Naive thymus-derived CD8-positive, alpha-beta T cell (primary cell): ENCODE measurements around the gene GPR62. TPM values are rescaled to one million over a fixed set of nuclear protein-coding genes. Genes with fewer than 3 reads are reported as not detected.
A peak's percentile ranks its signal among the peaks of the same experiment; 100 is the strongest.
"Not testable (repeated sequence)": the region's sequence is repeated elsewhere in the genome, so short reads cannot be mapped to it uniquely, and the experiment has no call there.

Source experiments
- ATAC-seq, 2 donors: fragments of 150-1000 bp; cut with Tn5 transposase in 1 of 2; sonication (Bioruptor Pico), chemical (Tn5 transposase) in 1 of 2; 1 replicate in 1 of 2; 2 replicates in 1 of 2; pipeline ENCODE4 v1.10.0; 2021; ENCODE audit warnings: mild to moderate bottlenecking in 2 of 2, moderate library complexity in 2 of 2
- POLR2A ChIA-PET: fragments of 350-600 bp; sonication (Branson Sonifier 250); formaldehyde crosslinking; loops from one replicate; lab custom pipeline; 2021; ENCODE audit warnings: antibody characterized with exemption; lab: Charles Lee
- DNase-seq, 10 donors: peaks; one replicate each; pipeline versions ENCODE4 v3.0.0 to v3.0.0-alpha.2; 2020 to 2022
- H3K27ac Mint-ChIP-seq, 10 donors: one replicate each; pipeline ENCODE4 v1.8.0; 2020 to 2022; ENCODE audit warnings: mild to moderate bottlenecking in 10 of 10, mixed read lengths in 10 of 10, moderate library complexity in 4 of 10, inconsistent platforms in 1 of 10
- H3K27me3 Mint-ChIP-seq, 5 donors: one replicate each; pipeline ENCODE4 v1.8.0; 2021 to 2022; ENCODE audit warnings: mixed read lengths in 5 of 5
- H3K36me3 Mint-ChIP-seq, 3 donors: one replicate each; pipeline ENCODE4 v1.8.0; 2020 to 2022; ENCODE audit warnings: mixed read lengths in 3 of 3, mild to moderate bottlenecking in 2 of 3, inconsistent platforms in 1 of 3
- H3K4me1 Mint-ChIP-seq, 4 donors: one replicate each; pipeline ENCODE4 v1.8.0; 2021 to 2022; ENCODE audit warnings: mixed read lengths in 4 of 4
- H3K4me3 Mint-ChIP-seq, 10 donors: one replicate each; pipeline ENCODE4 v1.8.0; 2020 to 2022; ENCODE audit warnings: mild to moderate bottlenecking in 10 of 10, mixed read lengths in 10 of 10, moderate library complexity in 6 of 10, inconsistent platforms in 1 of 10
- H3K9me3 Mint-ChIP-seq, 9 donors: one replicate each; pipeline ENCODE4 v1.8.0; 2020 to 2022; ENCODE audit warnings: mixed read lengths in 9 of 9, mild to moderate bottlenecking in 3 of 9, inconsistent platforms in 1 of 9, moderate library complexity in 1 of 9
- polyA plus RNA-seq, 3 donors: library from polyadenylated mRNA; unstranded; fragments of 300-500 nt; fragmentation: Illumina TruSeq; gene quantifications; one replicate each; pipeline ENCODE4 v1.2.3, GENCODE V29; 2021
- total RNA-seq, 8 experiments: library from RNA in 2 of 8; stranded (reverse) in 2 of 8; gene quantifications; one replicate each; pipeline ENCODE4 v1.2.3 and lab custom pipeline; 2021 to 2026

The GPR62 gene
- total and polyA plus RNA-seq, 5 experiments from 2014 or later = not detected

DNA sequence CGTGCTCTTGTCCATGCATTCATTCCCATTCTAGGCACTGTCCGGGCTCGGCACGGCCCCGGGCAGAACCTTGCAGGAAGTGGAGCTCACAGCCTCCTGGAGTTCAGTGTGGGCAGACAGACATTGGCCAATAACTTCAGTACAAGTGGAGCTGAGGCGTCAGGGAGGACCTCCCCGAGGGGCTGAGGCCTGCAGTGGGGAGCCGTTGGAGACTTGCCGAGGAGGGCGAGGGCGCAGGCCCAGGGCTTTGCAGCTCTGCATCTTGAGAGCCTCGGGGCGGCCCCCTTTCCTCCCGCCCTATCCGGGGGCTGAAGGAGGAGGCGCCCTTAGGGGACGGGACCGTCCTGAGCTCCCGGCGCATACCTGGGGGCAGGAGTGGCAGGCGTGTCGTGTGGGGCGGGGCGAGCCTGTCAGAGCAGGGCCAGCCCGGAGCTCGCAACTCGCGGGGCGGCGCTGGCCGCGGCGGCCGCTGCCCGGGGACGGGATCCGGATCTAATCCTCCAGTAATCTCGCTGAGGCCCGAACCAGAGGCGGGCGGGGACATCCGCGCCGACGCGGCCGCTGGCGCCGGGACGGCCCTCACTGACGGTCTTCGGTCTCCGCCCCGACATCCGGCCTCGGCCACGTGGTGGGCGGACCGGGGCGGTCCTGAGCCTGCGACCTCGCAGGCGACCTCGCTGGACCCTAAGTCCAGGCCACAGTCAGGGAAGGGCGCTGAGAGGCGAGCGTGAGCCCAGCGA lies 27.8 kb downstream of the GPR62 start, which contains the start of gene ACY1:
Gene ACY1, plus strand, starts transcription at position 698 of the 740 bp plus-strand sequence. CDS start 530 bp downstream, outside the sequence.
- Mint-ChIP-seq H3K27me3 (no peaks in the 10 kb centered on the region), H3K36me3 (no peaks in the 10 kb centered on the region), H3K4me3 (peak within 1 kb of the TSS; percentile 86 to 99 (median 94)), H3K9me3 (no peaks in the 10 kb centered on the region), H3K4me1 (peaks cover 6 to 36% (median 28%) of the 10 kb centered on the region in 4 donors), H3K27ac (peak within 1 kb of the TSS; percentile 91 to 95 (median 94))
- DNase-seq (peak; percentile 44 to 79 (median 66)), ATAC-seq (peak; percentile 85 to 88)
- POLR2A ChIA-PET = interaction anchor here (0.5 to 3.6 kb wide), 21 partner anchors 8 to 475 kb away, joined by 3 to 41 read pairs (median 5); partner anchors contain the start of genes ABHD14A, ABHD14B, DUSP7 and GLYCTK

DNA sequence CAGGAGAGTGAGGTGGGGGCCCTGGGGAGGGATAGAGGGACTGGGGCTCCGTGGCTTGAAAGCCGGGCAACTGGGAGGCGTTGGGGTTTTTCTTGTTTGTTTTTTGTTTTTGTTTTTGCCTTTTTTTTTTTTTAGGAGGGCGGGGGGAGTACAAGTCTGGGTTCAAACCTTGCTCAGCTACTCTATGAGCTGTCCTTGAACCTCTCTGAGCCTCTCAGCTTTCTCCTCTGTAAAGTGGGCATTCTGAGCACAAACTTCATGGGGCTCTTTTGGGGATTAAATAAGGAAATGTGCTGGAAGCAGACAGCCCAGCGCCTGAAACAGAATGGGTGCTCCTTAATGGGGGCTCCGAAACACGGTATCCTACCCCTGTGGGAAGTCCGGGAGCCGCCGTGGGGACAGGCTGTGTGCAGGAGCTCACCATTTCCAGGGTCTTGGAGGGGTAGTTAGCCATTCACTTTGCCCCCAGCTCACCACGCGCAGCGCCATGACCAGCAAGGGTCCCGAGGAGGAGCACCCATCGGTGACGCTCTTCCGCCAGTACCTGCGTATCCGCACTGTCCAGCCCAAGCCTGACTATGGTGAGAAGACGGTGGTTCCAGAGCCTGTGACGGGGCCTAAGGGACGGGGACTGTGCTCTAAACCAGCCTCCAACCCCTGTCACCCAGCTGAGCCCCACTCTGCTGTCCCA lies 28.5 kb downstream of the GPR62 start:
- Mint-ChIP-seq H3K27me3 (no peaks in the 10 kb centered on the region), H3K36me3 (no peaks in the 10 kb centered on the region), H3K27ac (peak overlapping the region; percentile 70 to 94 (median 92)), H3K9me3 (no peaks in the 10 kb centered on the region), H3K4me3 (peak overlapping the region; percentile 83 to 99 (median 94)), H3K4me1 (peaks cover 8 to 34% (median 28%) of the 10 kb centered on the region in 4 donors)
- ATAC-seq = no peak
- DNase-seq = no peak
- POLR2A ChIA-PET = interaction anchor here (0.5 to 3.6 kb wide), 14 partner anchors 8 to 476 kb away, joined by 3 to 41 read pairs (median 5); partner anchors contain the start of genes ABHD14A, ABHD14B, DUSP7 and GLYCTK

DNA sequence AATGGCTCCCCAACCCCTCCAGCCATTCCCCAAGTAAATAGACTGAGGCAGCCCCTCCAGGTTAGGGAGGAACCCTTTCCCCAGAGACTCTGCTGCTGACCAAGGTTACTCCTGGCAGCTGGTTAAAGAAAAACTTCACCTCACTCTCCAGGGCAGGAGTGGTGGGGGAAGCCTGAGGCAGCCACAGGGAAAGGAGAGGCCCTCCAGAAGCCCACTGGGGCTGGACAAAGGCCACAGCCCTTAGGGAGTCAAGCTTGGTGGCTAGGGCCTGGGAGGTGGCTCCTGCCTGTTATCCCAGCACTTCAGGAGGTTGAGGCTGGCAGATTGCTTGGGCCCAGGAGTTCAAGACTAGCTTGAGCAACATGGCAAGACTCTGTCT lies 29.1 kb downstream of the GPR62 start:
- POLR2A ChIA-PET = interaction anchor here (2.3 to 3.6 kb wide), 4 partner anchors 9 to 72 kb away, joined by 8 to 41 read pairs (median 24); partner anchors contain the start of genes ABHD14A, ABHD14B, DUSP7 and RPL29
- ATAC-seq (no peak), DNase-seq (no peak)
- Mint-ChIP-seq H3K4me3 (peak overlapping the region; percentile 53 to 99 (median 89)), H3K9me3 (no peaks in the 10 kb centered on the region), H3K27ac (peak overlapping the region in 9 of 10 donors; percentile 52 to 94 (median 83)), H3K27me3 (no peaks in the 10 kb centered on the region), H3K36me3 (no peaks in the 10 kb centered on the region), H3K4me1 (peaks cover 14 to 32% (median 28%) of the 10 kb centered on the region in 4 donors)

DNA sequence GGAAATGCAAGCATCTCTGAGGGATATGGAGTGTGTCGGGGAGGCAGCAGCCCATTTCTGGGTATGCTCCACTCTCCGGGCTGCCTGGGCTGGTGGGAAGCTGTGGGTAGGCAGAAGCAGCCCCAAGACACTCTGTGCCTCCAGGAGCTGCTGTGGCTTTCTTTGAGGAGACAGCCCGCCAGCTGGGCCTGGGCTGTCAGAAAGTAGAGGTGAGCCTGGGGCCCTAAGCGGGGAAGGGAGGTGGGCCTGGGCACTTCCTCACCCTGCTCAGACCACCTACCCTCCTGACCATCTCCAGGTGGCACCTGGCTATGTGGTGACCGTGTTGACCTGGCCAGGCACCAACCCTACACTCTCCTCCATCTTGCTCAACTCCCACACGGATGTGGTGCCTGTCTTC lies 29.9 kb downstream of the GPR62 start:
- H3K4me1 Mint-ChIP-seq = peaks cover 14 to 32% (median 28%) of the 10 kb centered on the region in 4 donors
- H3K9me3 Mint-ChIP-seq = no peaks in the 10 kb centered on the region
- H3K27me3 Mint-ChIP-seq = no peaks in the 10 kb centered on the region
- POLR2A ChIA-PET = interaction anchor here (0.6 to 3.6 kb wide), 5 partner anchors 8 to 260 kb away, joined by 4 to 41 read pairs (median 5); partner anchors contain the start of genes ABHD14B, PARP3 and RPL29
- peak overlapping the region in 6 of 10 donors; percentile 26 to 50 (median 36) for H3K4me3 Mint-ChIP-seq
- H3K36me3 Mint-ChIP-seq = no peaks in the 10 kb centered on the region
- DNase-seq (no peak), ATAC-seq (no peak)
- peak overlapping the region; percentile 12 to 85 (median 74) for H3K27ac Mint-ChIP-seq

DNA sequence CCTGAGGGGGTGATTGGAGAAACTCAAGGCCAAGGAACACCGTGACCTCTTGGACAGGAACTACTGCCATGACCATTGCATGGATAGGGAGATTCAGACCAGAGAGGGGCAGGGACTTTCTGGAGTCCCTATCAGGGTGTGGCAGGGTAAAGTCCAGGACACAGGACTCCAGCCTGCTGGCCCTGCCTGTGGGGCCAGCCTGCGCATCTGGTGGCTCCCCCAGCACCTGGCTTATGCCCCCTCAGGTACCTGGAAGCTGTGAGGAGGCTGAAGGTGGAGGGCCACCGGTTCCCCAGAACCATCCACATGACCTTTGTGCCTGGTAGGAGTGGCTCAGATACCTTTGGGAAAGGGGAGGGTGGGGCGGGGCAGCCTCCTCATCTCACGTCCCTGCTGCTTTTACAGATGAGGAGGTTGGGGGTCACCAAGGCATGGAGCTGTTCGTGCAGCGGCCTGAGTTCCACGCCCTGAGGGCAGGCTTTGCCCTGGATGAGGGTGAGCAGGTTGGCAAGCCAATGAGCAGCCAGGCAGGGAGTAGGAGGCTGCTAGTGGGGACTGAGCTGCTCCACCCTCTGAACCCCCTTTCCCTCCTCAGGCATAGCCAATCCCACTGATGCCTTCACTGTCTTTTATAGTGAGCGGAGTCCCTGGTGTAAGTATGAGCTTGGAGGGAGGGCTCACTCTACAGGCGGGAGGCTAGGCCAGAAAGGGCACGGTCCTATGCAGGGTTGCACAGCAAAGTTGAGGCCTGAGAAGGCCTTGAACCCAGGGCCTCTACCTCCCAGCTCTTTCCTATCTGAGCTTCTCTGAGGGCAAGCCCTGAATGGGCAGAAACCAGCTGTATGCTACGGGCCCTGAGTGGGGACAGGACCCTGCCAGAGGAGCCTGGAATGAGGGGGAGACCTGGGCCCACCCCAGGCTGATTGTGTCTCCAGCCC lies 31.1 kb downstream of the GPR62 start:
- H3K27ac Mint-ChIP-seq = peak overlapping the region in 7 of 10 donors; percentile 7 to 74 (median 28)
- no peaks in the 10 kb centered on the region for H3K27me3 Mint-ChIP-seq
- H3K4me3 Mint-ChIP-seq = peak overlapping the region in 1 of 10 donors; percentile 24

DNA sequence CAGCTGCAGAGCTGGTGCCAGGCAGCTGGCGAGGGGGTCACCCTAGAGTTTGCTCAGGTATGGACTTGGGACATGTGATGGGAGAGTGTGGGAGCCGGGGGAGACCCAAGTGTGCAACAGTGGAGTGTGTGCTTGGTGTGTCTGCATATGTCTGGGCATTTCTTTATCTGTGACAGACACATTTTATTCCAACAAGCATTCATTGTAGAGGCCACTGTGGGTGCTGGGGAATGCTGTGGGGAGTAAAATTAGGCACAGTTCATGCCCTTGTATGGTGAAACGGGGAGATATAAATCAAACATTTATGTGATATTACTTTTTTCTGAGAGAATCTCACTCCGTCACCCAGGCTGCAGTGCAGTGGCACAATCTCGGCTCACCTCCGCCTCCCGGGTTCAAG lies 32.4 kb downstream of the GPR62 start:
- no peak for DNase-seq
- Mint-ChIP-seq H3K27ac (peak overlapping the region in 5 of 10 donors; percentile 17 to 73 (median 55)), H3K4me1 (peaks cover 13 to 27% (median 18%) of the 10 kb centered on the region in 4 donors), H3K9me3 (no peaks in the 10 kb centered on the region), H3K36me3 (peaks cover 0 to 8% (median 0%) of the 10 kb centered on the region in 3 donors), H3K4me3 (no peak overlapping the region), H3K27me3 (no peaks in the 10 kb centered on the region)
- no peak for ATAC-seq
- POLR2A ChIA-PET = interaction anchor here (1.8 to 2.0 kb wide), 2 partner anchors 8 to 11 kb away, joined by 7 to 9 read pairs; partner anchors contain the start of gene RPL29

More for the DNA sequence above, 31.1 kb downstream of the GPR62 start:
- Mint-ChIP-seq H3K4me1 (peaks cover 14 to 27% (median 23%) of the 10 kb centered on the region in 4 donors), H3K9me3 (no peaks in the 10 kb centered on the region), H3K36me3 (peaks cover 0 to 2% (median 0%) of the 10 kb centered on the region in 3 donors)
- DNase-seq = no peak
- no peak for ATAC-seq
- POLR2A ChIA-PET = interaction anchor here (0.7 to 2.0 kb wide), 4 partner anchors 9 to 1376 kb away, joined by 3 to 9 read pairs (median 5); partner anchors contain the start of gene RPL29

DNA sequence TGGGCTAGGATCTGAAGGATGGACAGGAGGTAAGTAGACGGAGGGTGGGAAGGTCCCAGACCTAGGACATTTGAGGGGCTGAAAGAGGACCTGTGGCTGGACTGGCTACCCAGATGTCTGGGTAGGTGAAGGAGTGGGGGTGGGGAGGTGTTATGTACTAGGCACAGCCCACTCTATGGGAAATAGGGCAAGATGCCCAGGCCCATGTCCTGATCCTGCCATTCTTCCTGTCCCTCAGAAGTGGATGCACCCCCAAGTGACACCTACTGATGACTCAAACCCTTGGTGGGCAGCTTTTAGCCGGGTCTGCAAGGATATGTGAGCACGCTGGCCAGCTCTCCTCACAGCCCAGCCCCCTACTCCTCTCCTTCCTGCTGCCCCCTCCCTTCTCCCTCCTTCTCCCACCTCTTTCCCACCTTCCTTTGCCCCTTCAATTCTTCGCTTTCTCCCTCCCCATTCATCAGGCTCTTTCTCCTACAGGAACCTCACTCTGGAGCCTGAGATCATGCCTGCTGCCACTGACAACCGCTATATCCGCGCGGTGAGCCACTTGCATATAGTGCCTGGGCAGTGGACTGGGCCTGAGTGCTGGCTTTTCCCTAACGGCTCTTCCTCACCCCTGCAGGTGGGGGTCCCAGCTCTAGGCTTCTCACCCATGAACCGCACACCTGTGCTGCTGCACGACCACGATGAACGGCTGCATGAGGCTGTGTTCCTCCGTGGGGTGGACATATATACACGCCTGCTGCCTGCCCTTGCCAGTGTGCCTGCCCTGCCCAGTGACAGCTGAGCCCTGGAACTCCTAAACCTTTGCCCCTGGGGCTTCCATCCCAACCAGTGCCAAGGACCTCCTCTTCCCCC lies 33.3 kb downstream of the GPR62 start:
- Mint-ChIP-seq H3K4me3 (peak overlapping the region in 1 of 10 donors; percentile 56), H3K36me3 (peaks cover 0 to 17% (median 0%) of the 10 kb centered on the region in 3 donors), H3K9me3 (no peaks in the 10 kb centered on the region), H3K4me1 (peaks cover 11 to 25% (median 14%) of the 10 kb centered on the region in 4 donors), H3K27ac (peak overlapping the region; percentile 19 to 82 (median 66)), H3K27me3 (no peaks in the 10 kb centered on the region)
- DNase-seq = no peak
- ATAC-seq = no peak
- POLR2A ChIA-PET = no interaction called here

DNA sequence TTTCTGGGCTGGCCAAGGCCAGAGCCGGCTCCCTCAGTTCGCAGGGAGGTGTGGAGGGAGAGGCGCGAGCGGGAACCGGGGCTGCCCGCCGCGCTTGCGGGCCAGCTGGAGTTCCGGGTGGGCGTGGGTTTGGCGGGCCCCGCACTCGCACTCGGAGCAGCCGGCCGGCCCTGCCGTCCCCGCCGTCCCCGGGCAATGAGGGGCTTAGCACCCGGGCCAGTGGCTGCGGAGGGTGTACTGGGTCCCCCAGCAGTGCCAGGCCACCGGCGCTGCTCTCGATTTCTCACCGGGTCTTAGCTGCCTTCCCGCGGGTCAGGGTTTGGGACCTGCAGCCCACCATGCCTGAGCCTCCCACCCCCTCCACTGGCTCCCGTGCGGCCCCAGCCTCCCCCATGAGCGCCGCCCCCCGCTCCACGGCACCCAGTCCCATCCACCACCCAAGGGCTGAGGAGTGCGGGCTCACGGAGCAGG lies 35.4 kb downstream of the GPR62 start:
- H3K27me3 Mint-ChIP-seq, H3K4me3 Mint-ChIP-seq, ATAC-seq, H3K27ac Mint-ChIP-seq, DNase-seq, H3K9me3 Mint-ChIP-seq: not testable (repeated sequence)
- peaks cover 0 to 36% (median under 1%) of the 10 kb centered on the region in 3 donors for H3K36me3 Mint-ChIP-seq
- peaks cover 18 to 36% (median 25%) of the 10 kb centered on the region in 4 donors for H3K4me1 Mint-ChIP-seq
- POLR2A ChIA-PET = interaction anchor here (1.2 to 1.3 kb wide), 3 partner anchors 10 to 48 kb away, joined by 3 to 5 read pairs (median 4); partner anchors contain the start of gene ABHD14A

DNA sequence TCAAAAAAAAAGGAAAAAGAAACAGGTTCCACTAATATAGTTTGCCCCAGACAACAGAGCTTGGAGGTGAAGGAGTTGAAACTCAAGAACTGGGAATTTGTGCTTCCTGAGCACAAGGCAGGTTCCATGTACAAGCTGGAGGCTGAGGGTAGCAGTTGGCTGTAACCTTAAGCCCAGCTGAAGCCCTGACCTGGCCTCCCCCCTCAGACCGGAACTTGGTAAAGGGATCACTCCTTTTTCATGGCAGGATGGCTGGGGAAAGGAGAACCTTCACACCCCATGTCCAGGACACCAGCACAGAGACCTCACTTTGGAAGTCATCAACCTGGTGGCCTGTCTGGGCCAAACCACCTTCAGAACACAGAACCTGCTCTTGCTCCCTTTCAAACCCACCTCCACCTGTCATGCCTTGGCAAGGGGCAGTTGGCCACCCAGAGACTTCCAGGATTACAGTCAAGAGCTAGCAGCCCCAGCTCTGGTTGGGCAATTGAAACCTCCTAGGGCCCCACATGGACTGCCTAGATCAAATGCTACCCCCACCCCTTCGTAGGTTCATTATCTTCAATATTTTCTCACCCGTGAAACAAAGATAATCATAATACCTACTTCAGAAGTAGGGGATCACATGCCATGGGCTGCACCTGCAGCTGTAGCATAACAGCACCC lies 37.0 kb downstream of the GPR62 start:
- ATAC-seq (no peak), DNase-seq (no peak)
- H3K9me3 Mint-ChIP-seq = no peaks in the 10 kb centered on the region
- POLR2A ChIA-PET = interaction anchor here (1.0 to 2.5 kb wide), 5 partner anchors 9 to 50 kb away, joined by 3 to 16 read pairs (median 4); partner anchors contain the start of genes ABHD14A, ACY1, PARP3 and RRP9
- no peaks in the 10 kb centered on the region for H3K27me3 Mint-ChIP-seq
- peak overlapping the region in 4 of 10 donors; percentile 15 to 51 (median 31) for H3K27ac Mint-ChIP-seq
- peaks cover 22 to 44% (median 31%) of the 10 kb centered on the region in 4 donors for H3K4me1 Mint-ChIP-seq
- peaks cover 0 to 38% (median 2%) of the 10 kb centered on the region in 3 donors for H3K36me3 Mint-ChIP-seq
- no peak overlapping the region for H3K4me3 Mint-ChIP-seq

DNA sequence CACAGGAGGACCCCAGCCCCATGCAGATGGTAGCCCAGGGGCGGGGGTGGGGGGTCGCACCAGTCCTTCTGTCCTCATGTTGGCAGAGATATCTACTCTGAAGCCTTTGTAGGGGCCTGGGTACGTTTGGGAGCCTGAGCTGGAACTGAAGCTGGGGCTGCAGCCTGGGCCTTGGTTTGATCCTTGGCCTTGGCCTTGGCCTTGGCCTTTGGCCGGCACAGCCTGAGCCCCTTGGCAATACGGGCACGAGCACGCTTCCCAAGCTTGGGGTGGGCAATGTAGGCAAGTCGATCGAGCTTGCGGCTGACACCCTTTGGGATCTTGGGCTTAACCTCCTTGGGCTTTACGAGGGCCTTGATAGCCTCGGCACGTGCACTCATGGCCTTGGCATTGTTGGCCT lies 38.5 kb downstream of the GPR62 start:
- H3K9me3 Mint-ChIP-seq, DNase-seq, H3K27me3 Mint-ChIP-seq, ATAC-seq: not testable (repeated sequence)
- H3K36me3 Mint-ChIP-seq = peaks cover 0 to 38% (median 2%) of the 10 kb centered on the region in 3 donors
- POLR2A ChIA-PET = interaction anchor here (0.8 to 4.9 kb wide), 4 partner anchors 8 to 20 kb away, joined by 4 to 37 read pairs (median 20); partner anchors contain the start of genes ABHD14A, ABHD14B and ACY1
- H3K4me1 Mint-ChIP-seq = peaks cover 21 to 44% (median 31%) of the 10 kb centered on the region in 4 donors
- H3K4me3 Mint-ChIP-seq = peak overlapping the region in 7 of 10 donors; percentile 11 to 100 (median 100)
- H3K27ac Mint-ChIP-seq = peak overlapping the region in 8 of 10 donors; percentile 29 to 100 (median 76)
